HepG2 (cell line): ENCODE data around the gene TBC1D12. TPM values are rescaled to one million over a fixed set of nuclear protein-coding genes. Genes with fewer than 3 reads are reported as not detected.

ENCODE experiments used
- GFI1 ChIP-seq: sonication (generic); formaldehyde crosslinking; IDR thresholded peaks from 2 replicates; pipeline ENCODE4 v1.5.0; 2020; ENCODE audit warnings: missing genetic modification reagents, mild to moderate bottlenecking, borderline replicate concordance
- HMG20A ChIP-seq: IDR thresholded peaks from 2 replicates; pipeline ENCODE4 v1.6.1; 2016; ENCODE audit warnings: borderline replicate concordance
- KAT7 ChIP-seq: IDR thresholded peaks from 2 replicates; pipeline ENCODE4 v1.6.1; 2018; ENCODE audit warnings: borderline replicate concordance, missing compliant biosample characterization
- SATB2 ChIP-seq: sonication (generic); formaldehyde crosslinking; IDR thresholded peaks from 2 replicates; pipeline ENCODE4 v1.5.0; 2020; ENCODE audit warnings: missing genetic modification reagents
- SP4 ChIP-seq: sonication (generic); formaldehyde crosslinking; IDR thresholded peaks from 2 replicates; pipeline ENCODE4 v1.8.1; 2023; ENCODE audit warnings: mild to moderate bottlenecking, missing genetic modification reagents
- TBX2 ChIP-seq: sonication (generic); formaldehyde crosslinking; IDR thresholded peaks from 2 replicates; pipeline ENCODE4 v1.5.0; 2020; ENCODE audit warnings: missing genetic modification reagents, mild to moderate bottlenecking, borderline replicate concordance
- ZBTB38 ChIP-seq: sonication (generic); formaldehyde crosslinking; IDR thresholded peaks from 2 replicates; pipeline ENCODE4 v1.5.1; 2020; ENCODE audit warnings: mild to moderate bottlenecking, missing genetic modification reagents
- ZKSCAN1 ChIP-seq: fragments of 150-350 bp; IDR thresholded peaks from 2 replicates; pipeline ENCODE4 v1.6.1; 2014; ENCODE audit warnings: low read length
- ZKSCAN5 ChIP-seq: sonication (generic); formaldehyde crosslinking; IDR thresholded peaks from 2 replicates; pipeline ENCODE4 v1.5.1; 2020; ENCODE audit warnings: mild to moderate bottlenecking, missing genetic modification reagents
- ZNF354B ChIP-seq: sonication (generic); formaldehyde crosslinking; IDR thresholded peaks from 2 replicates; pipeline ENCODE4 v1.8.0; 2022; ENCODE audit warnings: mild to moderate bottlenecking, missing genetic modification reagents
- ZNF678 ChIP-seq: sonication (generic); formaldehyde crosslinking; IDR thresholded peaks from 2 replicates; pipeline ENCODE4 v1.4.0; 2020; ENCODE audit warnings: mild to moderate bottlenecking, missing genetic modification reagents
- ZNF776 ChIP-seq: sonication (generic); formaldehyde crosslinking; IDR thresholded peaks from 2 replicates; pipeline ENCODE4 v1.4.0; 2020; ENCODE audit warnings: mild to moderate bottlenecking, missing genetic modification reagents
- polyA plus RNA-seq, 8 experiments: library from polyadenylated mRNA; depleted of rRNA in 3 of 8; stranded (reverse) in 7 of 8; unstranded in 1 of 8; fragments of >200 nt; fragmentation: Illumina TruSeq in 4 of 8; extraction: Trizol in 4 of 8; gene quantifications; 2 replicates each; pipeline versions ENCODE4 v1.2.1 to v1.2.3, GENCODE V29; 2011 to 2016; ENCODE audit warnings: low read depth in 4 of 8, missing spikeins in 1 of 8, mixed read lengths in 1 of 8; ENCODE audit not compliant: insufficient read depth in 1 of 8
- total RNA-seq, 5 experiments: library from RNA; depleted of rRNA; stranded (reverse); fragments of >200 nt; fragmentation: Illumina TruSeq; extraction: Trizol; gene quantifications; 2 replicates each; pipeline ENCODE4 v1.2.3, GENCODE V29; 2016; ENCODE audit warnings: low read depth in 1 of 5
- TF ChIP-seq, protein P1 (sequence below): sonication (generic); formaldehyde crosslinking; conservative IDR thresholded peaks from 2 replicates; pipeline ENCODE4 v1.8.0; 2022; ENCODE audit warnings: mild to moderate bottlenecking, moderate library complexity, missing genetic modification reagents
- TF ChIP-seq, protein P2 (sequence below), 2 experiments: fragments of 450-650 bp in 1 of 2; sonication (generic) in 1 of 2; formaldehyde crosslinking; IDR thresholded peaks; 2 replicates each; pipeline versions ENCODE4 v1.5.0 to v1.8.0; 2020 to 2022; ENCODE audit warnings: mild to moderate bottlenecking in 1 of 2, missing genetic modification reagents in 1 of 2
- TF ChIP-seq, protein P3 (sequence below): sonication (generic); formaldehyde crosslinking; conservative IDR thresholded peaks from 2 replicates; pipeline ENCODE4 v1.4.0; 2020; ENCODE audit warnings: mild to moderate bottlenecking, missing genetic modification reagents, moderate library complexity
- TF ChIP-seq, protein P4 (sequence below): sonication (generic); formaldehyde crosslinking; IDR thresholded peaks from 2 replicates; pipeline ENCODE4 v1.4.0; 2020; ENCODE audit warnings: mild to moderate bottlenecking, missing genetic modification reagents, borderline replicate concordance

TBC1D12 gene
- total and polyA plus RNA-seq, 2 of the 13 experiments (the other 11 are each of a cell fraction or from before 2014, with no cell fraction given) = 5.7 to 6.2 TPM

DNA sequence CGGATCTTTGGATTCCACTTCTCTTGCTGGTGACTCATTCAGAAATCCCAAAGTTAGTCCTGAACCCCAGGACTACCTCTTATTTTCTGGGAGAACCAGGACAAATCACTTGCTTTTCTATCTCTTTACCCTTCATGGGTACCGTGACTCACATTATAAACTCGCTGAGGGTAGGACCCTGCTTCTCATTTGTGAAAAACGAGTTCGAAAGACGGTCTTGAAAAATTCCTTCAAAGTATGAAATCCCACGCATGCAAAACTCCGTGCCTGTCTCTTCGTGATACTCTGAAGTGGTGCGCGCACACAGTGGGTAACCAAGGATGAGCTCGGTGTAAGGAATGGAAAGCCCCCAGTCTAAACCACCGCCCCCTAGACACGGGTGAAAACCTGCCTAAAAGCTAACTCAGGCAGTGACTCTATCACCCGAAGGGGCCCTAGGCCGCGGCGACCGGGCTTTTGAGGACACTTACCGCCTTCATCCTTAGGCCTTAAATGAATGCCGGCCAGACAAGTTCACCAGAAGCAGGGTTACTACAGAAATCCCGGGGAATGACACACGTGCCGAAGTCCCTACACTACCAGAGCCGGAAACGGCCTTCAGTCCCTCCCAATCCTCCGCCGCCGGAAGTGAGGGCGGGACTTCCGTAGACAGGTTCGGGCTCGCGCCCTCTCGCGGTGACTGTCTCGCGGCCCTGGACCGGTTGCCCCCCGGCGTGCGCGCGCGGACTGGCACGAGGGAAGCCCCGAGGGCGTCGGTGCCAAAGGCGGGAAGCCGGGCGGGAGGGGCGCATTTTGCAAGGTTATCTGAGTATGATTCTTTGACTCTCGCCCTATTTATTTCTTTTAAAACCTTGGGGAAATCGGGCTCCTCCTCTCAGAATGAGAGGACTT lies 39.7 kb upstream of the TBC1D12 start, which contains the start of gene NOC3L (continued):
- TF ChIP-seq, protein P1, sequence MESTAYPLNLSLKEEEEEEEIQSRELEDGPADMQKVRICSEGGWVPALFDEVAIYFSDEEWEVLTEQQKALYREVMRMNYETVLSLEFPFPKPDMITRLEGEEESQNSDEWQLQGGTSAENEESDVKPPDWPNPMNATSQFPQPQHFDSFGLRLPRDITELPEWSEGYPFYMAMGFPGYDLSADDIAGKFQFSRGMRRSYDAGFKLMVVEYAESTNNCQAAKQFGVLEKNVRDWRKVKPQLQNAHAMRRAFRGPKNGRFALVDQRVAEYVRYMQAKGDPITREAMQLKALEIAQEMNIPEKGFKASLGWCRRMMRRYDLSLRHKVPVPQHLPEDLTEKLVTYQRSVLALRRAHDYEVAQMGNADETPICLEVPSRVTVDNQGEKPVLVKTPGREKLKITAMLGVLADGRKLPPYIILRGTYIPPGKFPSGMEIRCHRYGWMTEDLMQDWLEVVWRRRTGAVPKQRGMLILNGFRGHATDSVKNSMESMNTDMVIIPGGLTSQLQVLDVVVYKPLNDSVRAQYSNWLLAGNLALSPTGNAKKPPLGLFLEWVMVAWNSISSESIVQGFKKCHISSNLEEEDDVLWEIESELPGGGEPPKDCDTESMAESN = peak; percentile 97
- TF ChIP-seq SATB2 (CRISPR knock-in tag) (peak; percentile 97), SP4 (CRISPR knock-in tag) (peak; percentile 72; the same call in 1 of the 2 replicates), ZBTB38 (CRISPR knock-in tag) (peak; percentile 92), ZNF678 (CRISPR knock-in tag) (0 out of 2 replicates have a peak, but pooled peaks have one; percentile 81), TBX2 (CRISPR knock-in tag) (peak; percentile 94), ZKSCAN5 (no peak; the same call in 1 of the 2 replicates), ZNF776 (CRISPR knock-in tag) (peak; percentile 88; the same call in 1 of the 2 replicates), ZKSCAN1 (no peak), HMG20A (CRISPR knock-in tag) (0 out of 2 replicates have a peak, but pooled peaks have one; percentile 22), GFI1 (CRISPR knock-in tag) (peak; percentile 93), KAT7 (CRISPR knock-in tag) (peak; percentile 84; the same call in 1 of the 2 replicates), ZNF354B (CRISPR knock-in tag) (peak; percentile 86; the same call in 1 of the 2 replicates)
- TF ChIP-seq, protein P2, sequence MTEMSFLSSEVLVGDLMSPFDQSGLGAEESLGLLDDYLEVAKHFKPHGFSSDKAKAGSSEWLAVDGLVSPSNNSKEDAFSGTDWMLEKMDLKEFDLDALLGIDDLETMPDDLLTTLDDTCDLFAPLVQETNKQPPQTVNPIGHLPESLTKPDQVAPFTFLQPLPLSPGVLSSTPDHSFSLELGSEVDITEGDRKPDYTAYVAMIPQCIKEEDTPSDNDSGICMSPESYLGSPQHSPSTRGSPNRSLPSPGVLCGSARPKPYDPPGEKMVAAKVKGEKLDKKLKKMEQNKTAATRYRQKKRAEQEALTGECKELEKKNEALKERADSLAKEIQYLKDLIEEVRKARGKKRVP (CRISPR knock-in tag; IDR thresholded peaks at IDR 0.05) = peak in 1 of 2 experiments; percentile 78; a peak in 2 of 4 replicates
- TF ChIP-seq, protein P3, sequence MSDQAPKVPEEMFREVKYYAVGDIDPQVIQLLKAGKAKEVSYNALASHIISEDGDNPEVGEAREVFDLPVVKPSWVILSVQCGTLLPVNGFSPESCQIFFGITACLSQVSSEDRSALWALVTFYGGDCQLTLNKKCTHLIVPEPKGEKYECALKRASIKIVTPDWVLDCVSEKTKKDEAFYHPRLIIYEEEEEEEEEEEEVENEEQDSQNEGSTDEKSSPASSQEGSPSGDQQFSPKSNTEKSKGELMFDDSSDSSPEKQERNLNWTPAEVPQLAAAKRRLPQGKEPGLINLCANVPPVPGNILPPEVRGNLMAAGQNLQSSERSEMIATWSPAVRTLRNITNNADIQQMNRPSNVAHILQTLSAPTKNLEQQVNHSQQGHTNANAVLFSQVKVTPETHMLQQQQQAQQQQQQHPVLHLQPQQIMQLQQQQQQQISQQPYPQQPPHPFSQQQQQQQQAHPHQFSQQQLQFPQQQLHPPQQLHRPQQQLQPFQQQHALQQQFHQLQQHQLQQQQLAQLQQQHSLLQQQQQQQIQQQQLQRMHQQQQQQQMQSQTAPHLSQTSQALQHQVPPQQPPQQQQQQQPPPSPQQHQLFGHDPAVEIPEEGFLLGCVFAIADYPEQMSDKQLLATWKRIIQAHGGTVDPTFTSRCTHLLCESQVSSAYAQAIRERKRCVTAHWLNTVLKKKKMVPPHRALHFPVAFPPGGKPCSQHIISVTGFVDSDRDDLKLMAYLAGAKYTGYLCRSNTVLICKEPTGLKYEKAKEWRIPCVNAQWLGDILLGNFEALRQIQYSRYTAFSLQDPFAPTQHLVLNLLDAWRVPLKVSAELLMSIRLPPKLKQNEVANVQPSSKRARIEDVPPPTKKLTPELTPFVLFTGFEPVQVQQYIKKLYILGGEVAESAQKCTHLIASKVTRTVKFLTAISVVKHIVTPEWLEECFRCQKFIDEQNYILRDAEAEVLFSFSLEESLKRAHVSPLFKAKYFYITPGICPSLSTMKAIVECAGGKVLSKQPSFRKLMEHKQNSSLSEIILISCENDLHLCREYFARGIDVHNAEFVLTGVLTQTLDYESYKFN (CRISPR knock-in tag) = peak; percentile 54
- TF ChIP-seq, protein P4, sequence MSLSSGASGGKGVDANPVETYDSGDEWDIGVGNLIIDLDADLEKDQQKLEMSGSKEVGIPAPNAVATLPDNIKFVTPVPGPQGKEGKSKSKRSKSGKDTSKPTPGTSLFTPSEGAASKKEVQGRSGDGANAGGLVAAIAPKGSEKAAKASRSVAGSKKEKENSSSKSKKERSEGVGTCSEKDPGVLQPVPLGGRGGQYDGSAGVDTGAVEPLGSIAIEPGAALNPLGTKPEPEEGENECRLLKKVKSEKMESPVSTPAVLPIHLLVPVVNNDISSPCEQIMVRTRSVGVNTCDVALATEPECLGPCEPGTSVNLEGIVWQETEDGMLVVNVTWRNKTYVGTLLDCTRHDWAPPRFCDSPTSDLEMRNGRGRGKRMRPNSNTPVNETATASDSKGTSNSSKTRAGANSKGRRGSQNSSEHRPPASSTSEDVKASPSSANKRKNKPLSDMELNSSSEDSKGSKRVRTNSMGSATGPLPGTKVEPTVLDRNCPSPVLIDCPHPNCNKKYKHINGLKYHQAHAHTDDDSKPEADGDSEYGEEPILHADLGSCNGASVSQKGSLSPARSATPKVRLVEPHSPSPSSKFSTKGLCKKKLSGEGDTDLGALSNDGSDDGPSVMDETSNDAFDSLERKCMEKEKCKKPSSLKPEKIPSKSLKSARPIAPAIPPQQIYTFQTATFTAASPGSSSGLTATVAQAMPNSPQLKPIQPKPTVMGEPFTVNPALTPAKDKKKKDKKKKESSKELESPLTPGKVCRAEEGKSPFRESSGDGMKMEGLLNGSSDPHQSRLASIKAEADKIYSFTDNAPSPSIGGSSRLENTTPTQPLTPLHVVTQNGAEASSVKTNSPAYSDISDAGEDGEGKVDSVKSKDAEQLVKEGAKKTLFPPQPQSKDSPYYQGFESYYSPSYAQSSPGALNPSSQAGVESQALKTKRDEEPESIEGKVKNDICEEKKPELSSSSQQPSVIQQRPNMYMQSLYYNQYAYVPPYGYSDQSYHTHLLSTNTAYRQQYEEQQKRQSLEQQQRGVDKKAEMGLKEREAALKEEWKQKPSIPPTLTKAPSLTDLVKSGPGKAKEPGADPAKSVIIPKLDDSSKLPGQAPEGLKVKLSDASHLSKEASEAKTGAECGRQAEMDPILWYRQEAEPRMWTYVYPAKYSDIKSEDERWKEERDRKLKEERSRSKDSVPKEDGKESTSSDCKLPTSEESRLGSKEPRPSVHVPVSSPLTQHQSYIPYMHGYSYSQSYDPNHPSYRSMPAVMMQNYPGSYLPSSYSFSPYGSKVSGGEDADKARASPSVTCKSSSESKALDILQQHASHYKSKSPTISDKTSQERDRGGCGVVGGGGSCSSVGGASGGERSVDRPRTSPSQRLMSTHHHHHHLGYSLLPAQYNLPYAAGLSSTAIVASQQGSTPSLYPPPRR (CRISPR knock-in tag) = no peak; the same call in none of the 2 replicates
